Measurements from ENCODE around the gene GPS1.

- no peak for TF ChIP-seq CTCF (IDR thresholded peaks at IDR 0.05; ENCODE audit: insufficient read depth, low read length, poor library complexity, severe bottlenecking)
- no peak for TF ChIP-seq EZH2phosphoT487 (conservative IDR thresholded peaks at IDR 0.05; ENCODE audit: low read length)
Observed at GRCh38 chr17:82065193-82065637, 13.5 kb downstream of the GPS1 start.
